OCI-LY3 (cell line): ENCODE measurements around the gene SNX6.

ENCODE experiments used
- CTCF ChIP-seq: fragments of 200-600, 300-600 bp; sonication (generic); IDR thresholded peaks from 2 replicates; pipeline ENCODE4 v1.5.1; 2014; ENCODE audit warnings: antibody characterized with exemption, low read length, low read depth
- EZH2phosphoT487 ChIP-seq: fragments of 200-600 bp; shearing (Covaris generic); IDR thresholded peaks from 2 replicates; pipeline ENCODE4 v1.6.1; 2018; ENCODE audit warnings: antibody characterized with exemption, mixed run types, low read depth

GRCh38 chr14:34623506-34623905 lies 6.4 kb downstream of the SNX6 start:
- TF ChIP-seq CTCF, result no peak
- TF ChIP-seq EZH2phosphoT487, result no peak
